ENCODE measurements around the gene SENP2. TPM values are rescaled to one million over a fixed set of nuclear protein-coding genes. Genes with fewer than 3 reads are reported as not detected.
A peak's percentile ranks its signal among the peaks of the same experiment; 100 is the strongest.
"Not testable (repeated sequence)": the region's sequence is repeated elsewhere in the genome, so short reads cannot be mapped to it uniquely, and the experiment has no call there.

Gene SENP2
- total RNA-seq, 1 donor, result 9.4 TPM

GRCh38 chr3:185646382-185647133 lies 60.5 kb downstream of the SENP2 start:
- DNase-seq (ENCODE audit: low read depth in 2 of 3, low spot score in 2 of 3), result peak in 1 of 3 donors; percentile 52

- no peak for DNase-seq (ENCODE audit: low read depth in 2 of 3, low spot score in 2 of 3)
Measured at GRCh38 chr3:185647134-185647879, 61.2 kb downstream of the SENP2 start.

GRCh38 chr3:185647880-185648210 lies 61.8 kb downstream of the SENP2 start:
- no peak for DNase-seq (ENCODE audit: low read depth in 2 of 3, low spot score in 2 of 3)

GRCh38 chr3:185648396-185648795 lies 62.3 kb downstream of the SENP2 start:
- no peak for DNase-seq (ENCODE audit: low read depth in 2 of 3, low spot score in 2 of 3)

- DNase-seq (ENCODE audit: low read depth in 2 of 3, low spot score in 2 of 3), result no peak
Measured at GRCh38 chr3:185649414-185649813, 63.3 kb downstream of the SENP2 start.

GRCh38 chr3:185651971-185652370 lies 65.9 kb downstream of the SENP2 start:
- DNase-seq (ENCODE audit: low read depth in 2 of 3, low spot score in 2 of 3), result no peak

- no peak for DNase-seq (ENCODE audit: low read depth in 2 of 3, low spot score in 2 of 3)
Measured at GRCh38 chr3:185653949-185654757, 68.1 kb downstream of the SENP2 start.

GRCh38 chr3:185654758-185655145 lies 68.7 kb downstream of the SENP2 start:
- DNase-seq (ENCODE audit: low read depth in 2 of 3, low spot score in 2 of 3), result no peak

- DNase-seq (ENCODE audit: low read depth in 2 of 3, low spot score in 2 of 3), result no peak
Measured at GRCh38 chr3:185655426-185656320, 69.6 kb downstream of the SENP2 start.

GRCh38 chr3:185656321-185656840 lies 70.3 kb downstream of the SENP2 start:
- DNase-seq (ENCODE audit: low read depth in 2 of 3, low spot score in 2 of 3), result no peak

GRCh38 chr3:185657211-185657610 lies 71.1 kb downstream of the SENP2 start:
- DNase-seq (ENCODE audit: low read depth in 2 of 3, low spot score in 2 of 3), result no peak

GRCh38 chr3:185657691-185658503 lies 71.8 kb downstream of the SENP2 start:
- no peak for DNase-seq (ENCODE audit: low read depth in 2 of 3, low spot score in 2 of 3)

GRCh38 chr3:185658504-185658912 lies 72.4 kb downstream of the SENP2 start:
- no peak for DNase-seq (ENCODE audit: low read depth in 2 of 3, low spot score in 2 of 3)

GRCh38 chr3:185658943-185659342 lies 72.8 kb downstream of the SENP2 start:
- no peak for DNase-seq (ENCODE audit: low read depth in 2 of 3, low spot score in 2 of 3)

- peak; percentile 13 to 87 (median 71) for DNase-seq (ENCODE audit: low read depth in 2 of 3, low spot score in 2 of 3)
Measured at GRCh38 chr3:185659942-185660921, 74.1 kb downstream of the SENP2 start.

- not testable (repeated sequence) for DNase-seq (ENCODE audit: low read depth in 2 of 3, low spot score in 2 of 3)
Measured at GRCh38 chr3:185661296-185661695, 75.2 kb downstream of the SENP2 start.

GRCh38 chr3:185661772-185662171 lies 75.7 kb downstream of the SENP2 start:
- no peak for DNase-seq (ENCODE audit: low read depth in 2 of 3, low spot score in 2 of 3)

- DNase-seq (ENCODE audit: low read depth in 2 of 3, low spot score in 2 of 3), result no peak
Measured at GRCh38 chr3:185663929-185664328, 77.8 kb downstream of the SENP2 start.

Measured in hematopoietic multipotent progenitor cell (in vitro differentiated cells).